ENCODE measurements around the gene VRTN. TPM values are rescaled to one million over a fixed set of nuclear protein-coding genes. Genes with fewer than 3 reads are reported as not detected.

Gene VRTN
- polyA plus RNA-seq, 1 donor from 2014 or later, result not detected

DNA sequence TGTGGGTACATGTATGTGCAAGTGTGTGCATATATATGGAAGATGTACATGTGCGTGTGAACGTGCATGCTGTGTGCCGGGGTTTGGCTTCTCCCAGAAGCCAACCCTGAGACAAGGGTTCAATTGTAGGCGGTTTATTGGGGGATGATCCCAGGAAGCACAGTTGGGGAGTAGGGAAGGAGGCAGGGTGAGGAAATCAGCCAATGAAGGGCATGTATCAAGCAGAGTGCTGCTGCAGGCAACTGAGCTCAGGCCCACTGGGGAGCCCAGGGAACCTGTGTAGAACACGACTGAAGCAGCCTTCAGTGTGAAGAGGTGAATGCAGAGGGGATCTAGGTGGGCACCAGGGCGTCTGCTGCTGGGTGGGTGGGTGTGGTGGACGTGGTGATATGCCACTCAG, 56.2 kb downstream of the VRTN start:
- Histone ChIP-seq H3K4me2 (ENCODE audit: low read length) (no peak overlapping the region), H3K27me3 (ENCODE audit: insufficient read depth, low read depth, low read length) (no peaks in the 10 kb centered on the region), H3K79me2 (replicated peaks; ENCODE audit: insufficient read depth, low read length) (no peaks in the 10 kb centered on the region), H3K27ac (ENCODE audit: low read length) (no peak overlapping the region), H3K4me3 (ENCODE audit: low read length) (no peak overlapping the region), H4K20me1 (ENCODE audit: insufficient read depth) (no peaks in the 10 kb centered on the region), H3K9me2 (ENCODE audit: insufficient read depth, low read length) (no peaks in the 10 kb centered on the region), H3F3A (ENCODE audit: insufficient read depth, low read length, poor library complexity, severe bottlenecking) (no peaks in the 10 kb centered on the region), H3K9ac (ENCODE audit: low read length) (no peak overlapping the region), H3K36me3 (ENCODE audit: insufficient read depth, low read length) (no peaks in the 10 kb centered on the region), H3K9me3 (ENCODE audit: low read length) (no peaks in the 10 kb centered on the region), H2AFZ (ENCODE audit: low read depth, low read length) (no peak overlapping the region)
- no peak for TF ChIP-seq EP300 (conservative IDR thresholded peaks at IDR 0.05; ENCODE audit: poor library complexity, severe bottlenecking)
- TF ChIP-seq SMC3 (conservative IDR thresholded peaks at IDR 0.05; ENCODE audit: poor library complexity), result no peak
- TF ChIP-seq, protein P1, sequence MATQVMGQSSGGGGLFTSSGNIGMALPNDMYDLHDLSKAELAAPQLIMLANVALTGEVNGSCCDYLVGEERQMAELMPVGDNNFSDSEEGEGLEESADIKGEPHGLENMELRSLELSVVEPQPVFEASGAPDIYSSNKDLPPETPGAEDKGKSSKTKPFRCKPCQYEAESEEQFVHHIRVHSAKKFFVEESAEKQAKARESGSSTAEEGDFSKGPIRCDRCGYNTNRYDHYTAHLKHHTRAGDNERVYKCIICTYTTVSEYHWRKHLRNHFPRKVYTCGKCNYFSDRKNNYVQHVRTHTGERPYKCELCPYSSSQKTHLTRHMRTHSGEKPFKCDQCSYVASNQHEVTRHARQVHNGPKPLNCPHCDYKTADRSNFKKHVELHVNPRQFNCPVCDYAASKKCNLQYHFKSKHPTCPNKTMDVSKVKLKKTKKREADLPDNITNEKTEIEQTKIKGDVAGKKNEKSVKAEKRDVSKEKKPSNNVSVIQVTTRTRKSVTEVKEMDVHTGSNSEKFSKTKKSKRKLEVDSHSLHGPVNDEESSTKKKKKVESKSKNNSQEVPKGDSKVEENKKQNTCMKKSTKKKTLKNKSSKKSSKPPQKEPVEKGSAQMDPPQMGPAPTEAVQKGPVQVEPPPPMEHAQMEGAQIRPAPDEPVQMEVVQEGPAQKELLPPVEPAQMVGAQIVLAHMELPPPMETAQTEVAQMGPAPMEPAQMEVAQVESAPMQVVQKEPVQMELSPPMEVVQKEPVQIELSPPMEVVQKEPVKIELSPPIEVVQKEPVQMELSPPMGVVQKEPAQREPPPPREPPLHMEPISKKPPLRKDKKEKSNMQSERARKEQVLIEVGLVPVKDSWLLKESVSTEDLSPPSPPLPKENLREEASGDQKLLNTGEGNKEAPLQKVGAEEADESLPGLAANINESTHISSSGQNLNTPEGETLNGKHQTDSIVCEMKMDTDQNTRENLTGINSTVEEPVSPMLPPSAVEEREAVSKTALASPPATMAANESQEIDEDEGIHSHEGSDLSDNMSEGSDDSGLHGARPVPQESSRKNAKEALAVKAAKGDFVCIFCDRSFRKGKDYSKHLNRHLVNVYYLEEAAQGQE (IDR thresholded peaks at IDR 0.05; ENCODE audit: borderline replicate concordance), result no peak
- no peak for TF ChIP-seq TAF1 (IDR thresholded peaks at IDR 0.05; ENCODE audit: low read depth)
- TF ChIP-seq, protein P2, sequence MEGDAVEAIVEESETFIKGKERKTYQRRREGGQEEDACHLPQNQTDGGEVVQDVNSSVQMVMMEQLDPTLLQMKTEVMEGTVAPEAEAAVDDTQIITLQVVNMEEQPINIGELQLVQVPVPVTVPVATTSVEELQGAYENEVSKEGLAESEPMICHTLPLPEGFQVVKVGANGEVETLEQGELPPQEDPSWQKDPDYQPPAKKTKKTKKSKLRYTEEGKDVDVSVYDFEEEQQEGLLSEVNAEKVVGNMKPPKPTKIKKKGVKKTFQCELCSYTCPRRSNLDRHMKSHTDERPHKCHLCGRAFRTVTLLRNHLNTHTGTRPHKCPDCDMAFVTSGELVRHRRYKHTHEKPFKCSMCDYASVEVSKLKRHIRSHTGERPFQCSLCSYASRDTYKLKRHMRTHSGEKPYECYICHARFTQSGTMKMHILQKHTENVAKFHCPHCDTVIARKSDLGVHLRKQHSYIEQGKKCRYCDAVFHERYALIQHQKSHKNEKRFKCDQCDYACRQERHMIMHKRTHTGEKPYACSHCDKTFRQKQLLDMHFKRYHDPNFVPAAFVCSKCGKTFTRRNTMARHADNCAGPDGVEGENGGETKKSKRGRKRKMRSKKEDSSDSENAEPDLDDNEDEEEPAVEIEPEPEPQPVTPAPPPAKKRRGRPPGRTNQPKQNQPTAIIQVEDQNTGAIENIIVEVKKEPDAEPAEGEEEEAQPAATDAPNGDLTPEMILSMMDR (IDR thresholded peaks at IDR 0.05; ENCODE audit: poor library complexity, severe bottlenecking), result no peak
- TF ChIP-seq RAD21 (conservative IDR thresholded peaks at IDR 0.05), result no peak
- TF ChIP-seq EZH2 (IDR thresholded peaks at IDR 0.05; ENCODE audit: borderline replicate concordance, insufficient read depth, low read length, poor library complexity, severe bottlenecking), result no peak
- TF ChIP-seq POLR2AphosphoS5 (IDR thresholded peaks at IDR 0.05), result no peak
- no peak for TF ChIP-seq MXI1 (conservative IDR thresholded peaks at IDR 0.05; ENCODE audit: poor library complexity, severe bottlenecking)

DNA sequence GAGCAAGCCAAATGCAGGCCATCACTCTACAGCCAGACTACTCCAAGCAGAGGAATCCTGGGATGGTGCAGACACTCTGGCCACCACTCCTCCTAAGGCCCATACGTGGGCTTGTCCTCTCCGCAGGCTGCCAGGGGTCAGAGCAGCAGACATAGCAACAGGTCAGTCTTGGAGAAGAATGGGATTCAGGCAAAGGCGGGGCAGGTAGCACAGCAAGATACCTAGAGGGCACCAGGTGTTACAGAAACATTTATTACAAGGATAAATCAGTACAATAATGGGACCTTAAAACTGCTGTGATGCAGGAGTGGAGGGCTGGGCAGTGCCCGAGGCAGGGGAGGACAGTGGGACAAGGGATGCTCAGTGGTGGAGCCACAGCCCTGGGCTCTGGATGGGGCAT, 57.4 kb downstream of the VRTN start:
- H3K4me2 ChIP-seq (ENCODE audit: low read length), result no peak overlapping the region
- H3K9ac ChIP-seq (ENCODE audit: low read length), result no peak overlapping the region
- H2AFZ ChIP-seq (ENCODE audit: low read depth, low read length), result no peak overlapping the region
- no peak overlapping the region for H3K27ac ChIP-seq (ENCODE audit: low read length)
- no peak overlapping the region for H3K4me3 ChIP-seq (ENCODE audit: low read length)
- TF ChIP-seq, protein P1 (IDR thresholded peaks at IDR 0.05; ENCODE audit: borderline replicate concordance), result no peak
- no peak for TF ChIP-seq RAD21 (conservative IDR thresholded peaks at IDR 0.05)
- no peak for TF ChIP-seq POLR2AphosphoS5 (IDR thresholded peaks at IDR 0.05)
- no peak for TF ChIP-seq TAF1 (IDR thresholded peaks at IDR 0.05; ENCODE audit: low read depth)
- no peak for TF ChIP-seq EP300 (conservative IDR thresholded peaks at IDR 0.05; ENCODE audit: poor library complexity, severe bottlenecking)
- TF ChIP-seq SMC3 (conservative IDR thresholded peaks at IDR 0.05; ENCODE audit: poor library complexity), result no peak
- TF ChIP-seq, protein P2 (IDR thresholded peaks at IDR 0.05; ENCODE audit: poor library complexity, severe bottlenecking), result no peak
- TF ChIP-seq MXI1 (conservative IDR thresholded peaks at IDR 0.05; ENCODE audit: poor library complexity, severe bottlenecking), result no peak
- no peak for TF ChIP-seq EZH2 (IDR thresholded peaks at IDR 0.05; ENCODE audit: borderline replicate concordance, insufficient read depth, low read length, poor library complexity, severe bottlenecking)
- H3K27me3 ChIP-seq (ENCODE audit: insufficient read depth, low read depth, low read length), result no peaks in the 10 kb centered on the region
- H3K9me2 ChIP-seq (ENCODE audit: insufficient read depth, low read length), result no peaks in the 10 kb centered on the region
- H3K79me2 ChIP-seq (replicated peaks; ENCODE audit: insufficient read depth, low read length), result no peaks in the 10 kb centered on the region
- H3K36me3 ChIP-seq (ENCODE audit: insufficient read depth, low read length), result no peaks in the 10 kb centered on the region
- no peaks in the 10 kb centered on the region for H3F3A ChIP-seq (ENCODE audit: insufficient read depth, low read length, poor library complexity, severe bottlenecking)
- no peaks in the 10 kb centered on the region for H3K9me3 ChIP-seq (ENCODE audit: low read length)
- H4K20me1 ChIP-seq (ENCODE audit: insufficient read depth), result no peaks in the 10 kb centered on the region
